Natural killer cell (primary cell): ENCODE measurements around the gene PEX7. TPM values are rescaled to one million over a fixed set of nuclear protein-coding genes. Genes with fewer than 3 reads are reported as not detected.
"Not testable (repeated sequence)": the region's sequence is repeated elsewhere in the genome, so short reads cannot be mapped to it uniquely, and the experiment has no call there.

ENCODE experiments used
- ATAC-seq, 3 donors: fragments of 150-1000 bp in 2 of 3; fragments of 200-7000 bp in 1 of 3; cut with Tn5 transposase; 1 replicate in 1 of 3; 2 replicates in 2 of 3; pipeline ENCODE4 v1.10.0; 2021; ENCODE audit warnings: mild to moderate bottlenecking in 2 of 3, moderate library complexity in 2 of 3
- DNase-seq, 2 donors: peaks; one replicate each; pipeline versions ENCODE4 v3.0.0 to v3.0.0-alpha.2; 2013 to 2021; ENCODE audit warnings: mixed read lengths in 1 of 2
- H3K27ac ChIP-seq: one replicate; pipeline ENCODE4 v1.5.1; 2013; ENCODE audit warnings: mild to moderate bottlenecking, low read length
- H3K27me3 ChIP-seq: one replicate; pipeline ENCODE4 v1.6.1; 2013; ENCODE audit warnings: low read length; ENCODE audit not compliant: control insufficient read depth, insufficient read depth
- H3K36me3 ChIP-seq: one replicate; pipeline ENCODE4 v1.6.1; 2013; ENCODE audit warnings: low read length; ENCODE audit not compliant: control insufficient read depth, insufficient read depth
- H3K4me1 ChIP-seq: one replicate; pipeline ENCODE4 v1.6.1; 2013; ENCODE audit warnings: low read length; ENCODE audit not compliant: control insufficient read depth, insufficient read depth
- H3K4me3 ChIP-seq: one replicate; pipeline ENCODE4 v1.5.1; 2013; ENCODE audit warnings: low read length
- H3K9me3 ChIP-seq: one replicate; pipeline ENCODE4 v1.6.1; 2013; ENCODE audit warnings: low read length; ENCODE audit not compliant: control insufficient read depth, insufficient read depth
- H3K27ac Mint-ChIP-seq, 2 donors: one replicate each; pipeline ENCODE4 v1.8.0; 2022; ENCODE audit warnings: mild to moderate bottlenecking in 2 of 2, mixed read lengths in 2 of 2, moderate library complexity in 1 of 2
- H3K27me3 Mint-ChIP-seq, 2 donors: one replicate each; pipeline ENCODE4 v1.8.0; 2022; ENCODE audit warnings: low read depth in 2 of 2, mixed read lengths in 2 of 2
- H3K36me3 Mint-ChIP-seq: one replicate; pipeline ENCODE4 v1.8.0; 2022; ENCODE audit warnings: mixed read lengths
- H3K4me1 Mint-ChIP-seq, 2 donors: one replicate each; pipeline ENCODE4 v1.8.0; 2022; ENCODE audit warnings: mixed read lengths in 2 of 2
- H3K4me3 Mint-ChIP-seq: one replicate; pipeline ENCODE4 v1.8.0; 2022; ENCODE audit warnings: mild to moderate bottlenecking, moderate library complexity, mixed read lengths
- H3K9me3 Mint-ChIP-seq, 2 donors: one replicate each; pipeline ENCODE4 v1.8.0; 2022; ENCODE audit warnings: mixed read lengths in 2 of 2
- CTCF ChIP-seq: fragments of 200-600 bp; IDR thresholded peaks from one replicate; pipeline ENCODE4 v1.8.0; 2022; ENCODE audit warnings: antibody characterized with exemption
- WGBS: methylation state at CpG from one replicate; pipeline ENCODE4 v1.1.7; 2013; ENCODE audit warnings: missing lambda C conversion rate; ENCODE audit not compliant: insufficient coverage; 5-methylcytosine and 5-hydroxymethylcytosine counted together
- intact Hi-C: fragments of 100-400 bp; cut with micrococcal nuclease; formaldehyde crosslinking; loops from one replicate; pipeline ENCODE4 v1.14.2; 2022
- total RNA-seq, 4 donors: library from RNA; stranded (reverse); fragments of 120-200 nt in 1 of 4; gene quantifications; one replicate each; pipeline versions ENCODE4 v1.2.3 to v1.2.4, GENCODE V29; 2013 to 2022

PEX7 gene
- total RNA-seq, 3 donors from 2014 or later (not counting 1 experiment from before 2014, with no cell fraction given), result 2.4 to 3.6 (median 2.5) TPM

GRCh38 chr6:136947037-136947436 is 124.6 kb downstream of the PEX7 start:
- peaks cover 10 to 20% of the 10 kb centered on the region in 2 donors for H3K27me3 Mint-ChIP-seq
- WGBS, result 96% methylated on average over 5 of the region's 9 CpGs
- DNase-seq (no peak), ATAC-seq (no peak)
- intact Hi-C loops, result no loop called here
- no peak overlapping the region for H3K27ac Mint-ChIP-seq
- no peaks in the 10 kb centered on the region for H3K36me3 Mint-ChIP-seq
- peaks cover 2% of the 10 kb centered on the region for H3K27me3 ChIP-seq
- no peak overlapping the region for H3K27ac ChIP-seq
- H3K4me1 ChIP-seq, result no peaks in the 10 kb centered on the region
- no peaks in the 10 kb centered on the region for H3K9me3 Mint-ChIP-seq
- H3K4me1 Mint-ChIP-seq, result no peaks in the 10 kb centered on the region
- no peak for TF ChIP-seq CTCF
- no peak overlapping the region for H3K4me3 ChIP-seq
- no peaks in the 10 kb centered on the region for H3K36me3 ChIP-seq
- H3K9me3 ChIP-seq, result no peaks in the 10 kb centered on the region
- H3K4me3 Mint-ChIP-seq, result no peak overlapping the region

GRCh38 chr6:136949957-136950356 is 127.6 kb downstream of the PEX7 start:
- H3K27ac Mint-ChIP-seq, H3K36me3 Mint-ChIP-seq, H3K4me3 Mint-ChIP-seq, H3K36me3 ChIP-seq, H3K27ac ChIP-seq, ATAC-seq, H3K9me3 Mint-ChIP-seq, H3K4me1 Mint-ChIP-seq, H3K4me1 ChIP-seq, intact Hi-C loops, H3K27me3 ChIP-seq, H3K4me3 ChIP-seq, DNase-seq, H3K9me3 ChIP-seq: not testable (repeated sequence)
- H3K27me3 Mint-ChIP-seq, result peaks cover 15 to 30% of the 10 kb centered on the region in 2 donors
- 90% methylated on average over 3 of the region's 3 CpGs for WGBS

GRCh38 chr6:136950436-136951126 is 128.2 kb downstream of the PEX7 start:
- no peaks in the 10 kb centered on the region for H3K4me1 Mint-ChIP-seq

More at GRCh38 chr6:136950436-136951126, 128.2 kb downstream of the PEX7 start:
- TF ChIP-seq CTCF, result no peak
- no peaks in the 10 kb centered on the region for H3K36me3 Mint-ChIP-seq
- Histone ChIP-seq H3K27me3 (peaks cover 1% of the 10 kb centered on the region), H3K27ac (no peak overlapping the region), H3K4me1 (no peaks in the 10 kb centered on the region), H3K36me3 (no peaks in the 10 kb centered on the region), H3K9me3 (no peaks in the 10 kb centered on the region), H3K4me3 (no peak overlapping the region)
- peaks cover 20 to 36% of the 10 kb centered on the region in 2 donors for H3K27me3 Mint-ChIP-seq
- WGBS, result 83% methylated on average over 4 of the region's 4 CpGs
- no peaks in the 10 kb centered on the region for H3K9me3 Mint-ChIP-seq
- DNase-seq, result no peak
- intact Hi-C loops, result no loop called here
- no peak overlapping the region for H3K4me3 Mint-ChIP-seq
- no peak for ATAC-seq
- no peak overlapping the region for H3K27ac Mint-ChIP-seq
